IPS-18c (cell line): ENCODE results near the gene TBC1D9.
A peak's percentile ranks its signal among the peaks of the same experiment; 100 is the strongest.
"Not testable (repeated sequence)": the region's sequence is repeated elsewhere in the genome, so short reads cannot be mapped to it uniquely, and the experiment has no call there.

Experiments used
- H3K4me3 ChIP-seq: 2 replicates; pipeline ENCODE4 v1.7.0; 2013; ENCODE audit warnings: low read depth, mild to moderate bottlenecking, low read length, moderate library complexity; ENCODE audit not compliant: insufficient read depth
- H3K9me3 ChIP-seq: one replicate; pipeline ENCODE4 v1.6.1; 2013; ENCODE audit warnings: mild to moderate bottlenecking, low read length, moderate library complexity; ENCODE audit not compliant: control insufficient read depth, insufficient read depth

The TBC1D9 gene

DNA sequence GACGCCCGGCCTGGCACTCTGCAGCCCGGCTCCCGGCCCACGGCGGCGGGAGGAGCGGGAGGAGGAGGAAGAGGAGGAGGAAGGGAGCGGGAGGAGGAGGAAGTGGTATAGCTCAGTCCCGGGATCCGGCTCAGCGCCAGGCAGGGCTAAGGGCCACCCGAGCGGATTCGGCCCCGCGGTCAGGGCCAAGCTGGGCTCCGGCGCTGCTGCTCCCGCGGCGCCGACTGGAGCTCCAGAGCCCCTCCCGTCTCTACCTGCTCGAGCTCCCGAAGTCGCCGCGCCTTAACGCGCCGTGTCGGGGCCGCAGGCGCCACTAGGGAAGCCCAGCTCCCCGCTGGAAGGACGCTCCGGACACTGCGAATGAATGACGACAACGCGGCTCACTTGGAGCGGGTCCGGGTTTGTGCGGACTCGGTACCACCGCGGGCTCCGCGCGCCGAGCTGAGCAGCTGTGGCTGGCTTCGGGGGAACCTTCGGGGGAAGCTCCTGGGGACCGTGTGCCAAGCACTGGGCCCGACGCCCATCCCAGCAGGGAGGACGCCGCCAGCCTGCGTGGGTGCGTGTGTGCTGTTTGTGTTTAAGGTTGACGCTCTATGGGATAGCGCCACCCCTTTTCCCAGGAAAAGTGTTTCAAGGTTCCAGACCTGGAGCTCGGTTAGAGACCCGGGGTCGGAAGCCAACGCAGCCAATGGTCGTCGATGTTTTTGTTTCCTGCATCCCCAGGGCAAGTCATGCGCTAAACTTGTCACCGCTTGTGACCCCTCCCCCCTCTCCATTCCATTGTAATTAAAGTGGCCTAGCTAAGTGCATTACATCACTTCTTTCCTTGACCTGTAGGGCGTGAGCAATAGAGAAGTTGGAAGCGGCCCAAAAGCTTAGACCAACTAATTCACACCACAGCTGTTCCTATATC is at the start of gene TBC1D9:
TBC1D9 (minus strand) TSS at position 67 of the 913 bp plus-strand sequence. CDS start 340 bp downstream, outside the sequence.
- peaks cover 3% of the 10 kb centered on the region for H3K9me3 ChIP-seq

DNA sequence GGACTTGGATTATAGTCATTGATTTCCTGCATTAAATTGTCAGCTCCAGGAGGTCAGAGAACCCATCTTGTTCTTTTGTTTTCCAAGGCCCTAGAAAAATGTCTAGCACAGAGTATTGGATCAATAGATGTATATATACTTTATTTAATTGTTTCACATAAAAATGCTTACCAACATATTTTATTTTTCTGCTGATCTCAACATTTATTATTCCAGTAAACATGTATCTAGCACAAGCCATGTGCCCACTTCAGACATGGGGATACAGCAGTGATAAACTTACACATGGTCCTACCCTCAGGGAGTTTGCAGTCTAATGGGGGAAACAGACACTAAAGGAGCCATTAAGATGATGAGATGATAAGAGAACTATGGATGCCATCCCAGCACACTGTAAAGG is 49.1 kb upstream of the TBC1D9 start:
- H3K9me3 ChIP-seq: no peaks in the 10 kb centered on the region
- no peak overlapping the region for H3K4me3 ChIP-seq

More for the DNA sequence above, at the start of gene TBC1D9:
- H3K4me3 ChIP-seq: peak within 1 kb of the TSS; percentile 79

DNA sequence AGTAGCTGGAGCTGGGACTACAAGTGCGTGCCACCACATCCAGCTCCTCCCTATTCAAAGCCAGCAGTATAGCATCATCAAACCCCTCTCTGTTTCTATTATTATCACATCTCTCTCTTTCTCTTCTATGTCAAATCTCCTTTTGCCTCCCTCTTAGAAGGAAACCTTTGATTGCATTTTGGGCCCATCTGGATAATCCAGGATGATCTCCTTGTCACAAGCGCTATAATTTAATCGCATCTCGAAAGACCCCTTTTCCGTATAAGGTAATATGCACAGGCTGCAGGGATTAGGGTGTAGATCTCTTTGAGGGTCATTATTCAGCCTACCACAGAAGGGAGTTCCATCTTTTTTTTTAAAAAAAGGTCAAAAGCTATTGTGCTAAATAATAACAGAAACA is 46.4 kb upstream of the TBC1D9 start:
- no peak overlapping the region for H3K4me3 ChIP-seq
- H3K9me3 ChIP-seq: no peaks in the 10 kb centered on the region

DNA sequence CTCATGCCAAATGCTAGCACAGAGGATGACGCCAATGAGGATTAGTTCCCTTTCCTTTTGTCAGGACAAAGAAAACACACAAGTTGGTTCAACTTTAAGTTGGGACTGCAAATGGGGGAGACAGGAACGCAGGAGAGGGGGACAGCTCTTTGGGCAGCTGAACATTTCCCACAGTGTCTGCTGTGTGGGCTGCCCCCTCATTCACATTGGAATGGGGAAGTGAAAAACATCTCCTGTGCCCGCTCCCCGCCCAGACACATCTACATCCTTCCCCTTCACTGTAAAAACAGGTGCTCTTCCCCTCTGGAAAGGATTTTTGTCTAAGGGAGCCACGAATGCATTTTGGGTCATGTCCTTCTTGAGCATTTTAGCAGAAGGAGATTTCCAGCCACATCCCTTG is 44.5 kb upstream of the TBC1D9 start:
- no peak overlapping the region for H3K4me3 ChIP-seq
- H3K9me3 ChIP-seq: no peaks in the 10 kb centered on the region

DNA sequence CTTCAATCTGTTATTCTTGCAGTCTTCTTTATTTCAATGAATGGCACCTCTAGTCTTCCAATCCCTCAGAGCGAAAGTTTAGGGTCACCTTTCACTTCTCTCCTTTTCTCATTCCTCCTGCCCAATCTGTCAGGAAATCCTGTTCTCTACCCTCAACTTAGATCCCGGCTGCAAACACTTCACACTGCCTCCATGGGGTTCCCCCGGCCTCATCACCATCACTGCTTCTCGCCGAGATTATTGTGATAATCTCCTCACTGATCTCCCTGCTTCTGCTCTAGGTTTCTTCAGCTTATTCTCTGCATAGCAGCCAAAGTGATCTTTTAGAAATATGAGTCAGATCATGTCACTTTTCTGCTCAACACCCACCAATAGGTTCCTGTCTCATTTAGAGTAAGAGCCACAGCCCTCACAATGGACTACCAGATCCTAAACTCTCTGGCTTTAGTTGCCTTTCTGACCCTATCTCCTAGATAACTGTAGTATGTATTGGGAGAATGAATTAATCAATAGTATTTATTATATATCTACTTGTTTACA is 43.6 kb upstream of the TBC1D9 start:
- Histone ChIP-seq H3K4me3 (no peak overlapping the region), H3K9me3 (no peaks in the 10 kb centered on the region)

DNA sequence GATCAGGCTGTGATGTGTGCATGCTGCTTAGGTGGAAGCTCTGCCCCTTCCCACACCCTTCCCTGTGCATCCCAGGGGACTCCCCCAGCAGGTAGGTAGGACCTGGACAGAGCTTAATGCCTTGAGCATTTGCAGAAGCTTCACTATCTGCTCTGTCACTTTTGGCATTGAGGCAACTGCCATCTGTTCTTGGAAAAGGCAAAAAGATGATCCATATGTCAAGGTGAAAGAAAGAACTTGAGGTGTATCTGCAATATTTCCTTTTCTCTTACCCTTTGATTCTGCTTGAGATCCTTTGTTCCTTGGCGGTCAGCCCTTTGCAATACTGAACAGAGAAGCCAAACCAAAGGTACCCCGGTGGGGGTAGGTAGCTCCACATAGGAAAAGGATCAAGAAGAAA is 37.1 kb upstream of the TBC1D9 start:
- peaks cover 3% of the 10 kb centered on the region for H3K9me3 ChIP-seq
- no peak overlapping the region for H3K4me3 ChIP-seq

DNA sequence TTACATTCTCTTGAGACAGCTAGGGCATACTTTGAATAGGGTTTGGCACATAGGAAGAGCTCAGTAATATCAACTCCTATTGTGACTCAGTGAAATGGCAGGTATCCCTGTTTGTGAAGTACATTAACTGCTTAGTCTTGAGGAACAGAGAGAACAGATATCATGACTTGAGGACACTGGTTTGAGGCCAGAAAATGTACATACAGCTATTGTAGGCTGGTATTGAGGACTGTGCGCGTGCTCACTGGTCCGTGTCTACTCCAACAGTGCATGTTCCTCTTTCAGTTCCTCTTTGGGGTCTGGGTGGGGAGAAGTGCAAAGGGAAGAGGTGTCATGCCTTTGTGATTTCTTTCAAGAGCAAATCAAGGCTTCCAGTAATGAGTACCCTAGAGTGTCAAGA is 34.6 kb upstream of the TBC1D9 start:
- Histone ChIP-seq H3K4me3 (no peak overlapping the region), H3K9me3 (peaks cover 3% of the 10 kb centered on the region)

DNA sequence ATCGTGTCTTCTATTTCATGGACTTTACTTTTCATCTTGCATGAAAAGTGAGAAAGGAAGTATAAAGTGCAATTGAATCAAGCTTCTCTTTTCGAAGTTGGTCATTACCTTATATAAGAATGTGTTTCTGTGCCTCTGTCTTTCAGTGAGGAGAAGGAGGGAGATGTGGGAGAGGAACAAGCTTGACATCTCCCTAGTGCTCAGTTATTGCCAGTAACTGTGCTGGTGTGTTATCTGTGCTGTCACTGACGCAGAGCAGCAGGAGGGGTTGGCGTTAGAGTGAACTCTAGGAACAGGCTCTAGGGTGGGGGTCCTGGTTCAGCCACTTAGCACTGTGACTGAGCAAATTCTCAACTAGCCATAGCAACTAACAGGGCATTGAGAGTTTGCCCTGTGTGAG is 34.0 kb upstream of the TBC1D9 start:
- H3K4me3 ChIP-seq: no peak overlapping the region
- peaks cover 3% of the 10 kb centered on the region for H3K9me3 ChIP-seq

DNA sequence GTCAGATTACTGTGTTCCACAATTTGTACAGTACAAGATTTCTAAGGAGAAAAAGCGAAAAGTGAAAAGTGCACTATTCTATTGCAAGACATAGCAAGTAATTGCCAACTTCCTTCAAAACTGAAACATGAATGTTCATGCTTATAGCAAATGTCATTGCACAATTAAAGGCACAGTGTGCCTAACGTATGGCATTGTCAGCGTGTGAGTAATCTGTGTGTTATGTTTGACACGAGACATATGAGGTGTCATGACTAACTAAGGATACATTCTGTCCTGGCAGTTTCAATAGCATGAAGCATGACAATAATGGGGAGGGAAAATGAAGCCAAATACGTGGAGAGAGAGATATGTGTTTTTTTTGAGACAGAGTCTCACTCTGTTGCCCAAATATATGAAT is 33.6 kb upstream of the TBC1D9 start:
- H3K4me3 ChIP-seq: no peak overlapping the region
- peaks cover 3% of the 10 kb centered on the region for H3K9me3 ChIP-seq

DNA sequence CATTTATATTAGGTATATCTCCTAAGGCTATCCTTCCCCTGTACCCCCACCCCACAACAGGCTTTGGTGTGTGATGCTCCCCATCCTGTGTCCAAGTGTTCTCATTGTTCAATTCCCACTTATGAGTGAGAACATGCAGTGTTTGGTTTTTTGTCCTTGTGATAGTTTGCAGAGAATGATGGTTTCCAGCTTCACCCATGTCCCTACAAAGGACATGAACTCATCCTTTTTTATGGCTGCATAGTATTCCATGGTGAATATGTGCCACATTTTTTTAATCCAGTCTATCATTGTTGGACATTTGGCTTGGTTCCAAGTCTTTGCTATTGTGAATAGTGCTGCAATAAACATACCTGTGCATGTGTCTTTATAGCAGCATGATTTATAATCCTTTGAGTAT is 26.6 kb upstream of the TBC1D9 start:
- not testable (repeated sequence) for H3K4me3 ChIP-seq, H3K9me3 ChIP-seq

DNA sequence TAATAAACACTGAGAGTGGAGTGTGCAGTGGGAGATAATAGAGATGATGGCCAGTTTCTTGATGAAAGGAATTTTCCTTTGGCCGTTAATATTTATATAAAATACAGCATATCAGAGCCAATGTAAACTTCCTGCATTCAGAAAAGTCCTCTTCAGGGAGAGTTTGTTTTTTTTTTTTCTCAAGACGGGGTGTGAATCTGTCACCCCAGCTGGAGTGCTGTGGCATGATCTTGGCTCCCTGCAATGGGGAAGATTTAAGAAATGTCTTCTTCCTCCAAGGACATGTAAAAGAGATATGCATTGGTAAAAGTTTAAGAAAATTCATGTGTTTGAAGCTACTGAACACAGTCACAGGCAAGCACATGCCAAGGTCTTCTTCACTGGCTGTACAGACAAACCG is 25.4 kb upstream of the TBC1D9 start:
- no peaks in the 10 kb centered on the region for H3K9me3 ChIP-seq
- no peak overlapping the region for H3K4me3 ChIP-seq

DNA sequence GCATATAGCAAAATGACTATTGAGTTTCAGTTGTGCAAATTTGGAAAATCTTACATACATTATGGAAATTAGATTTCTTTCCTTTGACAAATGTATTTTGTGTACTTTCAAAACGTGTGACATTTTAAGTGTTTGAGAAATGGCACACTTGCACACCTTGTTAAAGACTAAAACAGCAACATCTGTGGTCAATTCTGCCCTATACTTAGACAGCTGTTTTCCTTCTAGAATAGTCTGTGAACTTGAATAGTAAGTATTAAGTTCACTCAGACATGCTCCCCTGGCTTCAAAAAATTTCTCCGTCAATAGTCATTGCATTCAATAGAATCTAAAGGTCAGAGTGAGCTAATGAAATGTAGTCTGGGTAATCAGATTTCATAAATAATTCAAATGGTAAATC is 21.7 kb upstream of the TBC1D9 start:
- Histone ChIP-seq H3K4me3 (no peak overlapping the region), H3K9me3 (no peaks in the 10 kb centered on the region)

DNA sequence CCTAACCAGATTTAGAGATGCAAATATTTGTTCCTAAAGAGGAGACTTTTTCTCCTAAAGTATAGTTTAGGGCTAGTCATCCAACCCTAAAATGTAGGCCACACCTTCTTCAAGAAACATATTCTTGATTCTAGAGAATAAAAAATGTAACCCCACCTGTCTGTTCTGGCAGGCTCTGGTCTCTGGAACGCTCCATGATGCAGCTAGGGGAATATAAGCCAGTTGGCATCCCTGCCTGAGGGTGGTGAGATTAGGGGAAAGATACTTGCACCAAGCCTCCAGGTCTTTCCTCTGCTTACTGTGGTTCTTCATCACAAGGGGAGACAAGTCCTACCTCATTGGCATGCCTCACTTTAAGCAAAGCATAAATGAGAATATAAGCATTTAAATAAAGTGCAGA is 21.2 kb upstream of the TBC1D9 start:
- Histone ChIP-seq H3K9me3 (no peaks in the 10 kb centered on the region), H3K4me3 (no peak overlapping the region)

DNA sequence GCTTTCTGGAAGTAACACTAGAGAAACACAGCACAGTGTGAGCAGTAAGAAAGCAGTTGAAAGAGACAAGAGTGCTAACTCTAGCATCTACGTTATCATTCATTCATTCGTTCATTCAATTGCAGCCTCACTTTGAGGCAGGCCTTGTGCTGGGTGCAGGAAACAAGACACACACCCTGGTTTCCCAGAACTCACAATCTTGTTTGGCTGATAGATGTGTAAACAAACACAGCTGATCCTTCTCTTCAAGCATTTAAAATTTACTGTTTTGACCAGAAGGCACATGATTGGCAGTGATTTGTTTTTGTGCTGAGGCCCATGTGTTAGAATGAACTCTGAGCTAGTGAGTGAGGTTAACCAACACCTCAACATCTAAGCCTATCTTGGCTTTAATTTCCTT is 20.4 kb upstream of the TBC1D9 start:
- H3K9me3 ChIP-seq: no peaks in the 10 kb centered on the region
- H3K4me3 ChIP-seq: no peak overlapping the region

DNA sequence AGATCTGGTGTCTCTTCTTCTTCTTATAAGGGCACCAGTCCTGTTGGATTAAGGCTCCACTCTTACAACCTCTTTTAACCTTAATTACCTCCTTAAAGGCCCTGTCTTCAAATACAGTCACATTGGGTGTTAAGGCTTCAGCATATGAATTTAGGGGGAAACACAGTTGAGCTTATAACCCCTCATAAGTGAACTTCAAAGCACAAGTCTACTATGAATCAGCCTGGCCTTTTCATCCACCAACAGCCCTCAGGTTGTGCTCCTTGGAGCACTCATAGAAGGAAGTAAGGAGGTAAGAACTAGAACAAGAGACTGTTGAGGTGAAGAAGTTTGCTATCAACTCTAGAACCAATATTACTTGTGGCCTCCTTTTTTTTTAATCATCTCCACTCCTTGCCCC is 18.8 kb upstream of the TBC1D9 start:
- Histone ChIP-seq H3K4me3 (no peak overlapping the region), H3K9me3 (no peaks in the 10 kb centered on the region)

DNA sequence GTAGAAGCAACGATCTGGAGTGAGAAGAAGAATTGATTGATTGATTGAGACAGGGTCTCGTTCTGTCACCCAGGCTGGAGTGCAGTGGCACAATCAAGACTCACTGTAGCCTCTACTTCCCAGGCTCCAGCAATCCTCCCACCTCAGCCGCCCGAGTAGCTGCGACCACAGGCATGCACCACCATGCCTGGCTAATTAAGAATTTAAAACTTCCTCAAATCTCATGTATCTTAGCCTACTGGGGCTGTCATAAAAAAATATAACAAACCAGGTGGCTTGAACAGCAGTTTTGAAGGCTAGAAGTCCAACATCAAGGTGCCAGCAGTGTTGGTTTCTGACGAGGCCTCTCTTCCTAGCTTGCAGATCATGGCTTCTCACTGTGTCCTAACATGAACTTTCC is 18.3 kb upstream of the TBC1D9 start:
- Histone ChIP-seq H3K4me3 (no peak overlapping the region), H3K9me3 (no peaks in the 10 kb centered on the region)

DNA sequence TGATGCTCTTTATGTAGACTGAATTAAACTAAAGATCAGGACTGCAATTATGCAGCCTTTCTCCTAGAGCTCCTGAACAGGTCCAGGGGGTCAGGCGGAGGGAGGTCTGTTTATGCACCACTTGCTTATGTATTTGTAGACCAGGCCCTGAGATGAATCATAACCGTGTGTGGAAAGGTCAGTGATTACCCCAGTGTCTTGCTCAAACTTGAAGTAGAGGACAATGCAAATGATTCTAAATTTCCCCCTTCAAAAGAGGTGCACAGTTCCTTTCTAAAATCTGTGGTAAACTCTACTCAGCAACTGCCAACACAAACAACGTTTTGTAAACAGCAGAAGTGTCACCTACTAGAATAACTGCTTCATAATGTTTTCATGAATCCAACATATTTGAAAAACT is 13.0 kb upstream of the TBC1D9 start:
- H3K9me3 ChIP-seq: no peaks in the 10 kb centered on the region
- no peak overlapping the region for H3K4me3 ChIP-seq

DNA sequence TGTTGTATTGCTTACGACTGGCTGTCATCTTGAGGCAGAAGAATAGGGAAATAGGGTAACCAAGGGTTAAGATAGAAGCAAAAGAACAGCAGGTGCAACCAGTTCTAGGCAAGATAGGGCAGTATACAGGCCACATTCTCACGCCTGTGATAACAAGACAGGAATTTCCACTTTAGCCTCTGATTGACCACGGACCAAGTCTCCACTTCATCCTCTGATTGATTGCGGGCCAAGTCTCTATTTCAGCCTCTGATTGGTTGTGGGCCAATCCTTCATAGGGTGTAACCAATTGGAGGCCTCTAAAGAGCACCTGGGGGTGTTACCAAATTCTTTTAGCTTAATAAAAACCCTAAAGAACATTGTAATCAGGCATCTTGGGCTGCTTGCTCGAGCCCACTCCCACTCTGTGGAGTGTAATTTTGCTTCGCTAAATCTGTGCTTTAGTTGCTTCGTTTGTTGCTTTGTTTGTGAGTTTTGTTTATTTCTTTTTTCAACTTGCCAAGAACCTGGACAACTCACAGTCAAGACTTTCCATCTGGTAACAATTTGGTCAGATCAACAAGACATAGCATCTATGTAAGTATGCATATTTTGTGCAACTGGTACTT is 8.7 kb upstream of the TBC1D9 start:
- H3K4me3 ChIP-seq: no peak overlapping the region
- no peaks in the 10 kb centered on the region for H3K9me3 ChIP-seq
